SK-N-SH treated with all-trans-retinoic acid at 6 μM for 48 hours (cell line): Measurements from ENCODE around the gene TMEM245.

Experiments
- ATAC-seq: fragments of 200-7000 bp; cut with Tn5 transposase; 3 replicates; pipeline ENCODE4 v1.9.1; 2020; ENCODE audit warnings: mild to moderate bottlenecking, moderate library complexity
- ARNTL ChIP-seq: fragments of 450-650 bp; formaldehyde crosslinking; IDR thresholded peaks from 2 replicates; pipeline ENCODE4 v1.5.0; 2020; ENCODE audit warnings: low read depth, mild to moderate bottlenecking, moderate library complexity, borderline replicate concordance
- BACH2 ChIP-seq: fragments of 250-450 bp; sonication (Bioruptor Pico); IDR thresholded peaks from 2 replicates; pipeline ENCODE4 v1.9.0; 2021; ENCODE audit warnings: mild to moderate bottlenecking, borderline replicate concordance
- CREB5 ChIP-seq: fragments of 250-450 bp; sonication (Bioruptor Pico); IDR thresholded peaks from 2 replicates; pipeline ENCODE4 v1.5.1; 2020; ENCODE audit warnings: low read depth, mild to moderate bottlenecking, moderate library complexity
- CSDC2 ChIP-seq: fragments of 250-450 bp; sonication (Bioruptor Pico); IDR thresholded peaks from 2 replicates; pipeline ENCODE4 v1.5.0; 2020; ENCODE audit warnings: mild to moderate bottlenecking, moderate library complexity
- CSRNP3 ChIP-seq: fragments of 250-450 bp; sonication (Bioruptor Pico); IDR thresholded peaks from 2 replicates; pipeline ENCODE4 v1.5.1; 2021; ENCODE audit warnings: mild to moderate bottlenecking, moderate library complexity
- GLIS3 ChIP-seq: fragments of 250-450 bp; sonication (Bioruptor Pico); IDR thresholded peaks from 2 replicates; pipeline ENCODE4 v1.5.0; 2020; ENCODE audit warnings: mild to moderate bottlenecking, moderate library complexity
- ISL1 ChIP-seq: fragments of 250-450 bp; sonication (Bioruptor Pico); IDR thresholded peaks from 2 replicates; pipeline ENCODE4 v2.1.2; 2022; ENCODE audit warnings: mild to moderate bottlenecking, moderate library complexity
- OSR1 ChIP-seq: fragments of 250-450 bp; sonication (Bioruptor Pico); IDR thresholded peaks from 2 replicates; pipeline ENCODE4 v1.8.0; 2022; ENCODE audit warnings: moderate library complexity, mild to moderate bottlenecking, inconsistent platforms
- PATZ1 ChIP-seq: fragments of 250-450 bp; sonication (Bioruptor Pico); IDR thresholded peaks from 2 replicates; pipeline ENCODE4 v1.8.0; 2020; ENCODE audit warnings: mild to moderate bottlenecking, moderate library complexity, borderline replicate concordance
- POU6F1 ChIP-seq: fragments of 250-450 bp; sonication (Bioruptor Pico); IDR thresholded peaks from 2 replicates; pipeline ENCODE4 v1.8.0; 2021; ENCODE audit warnings: low read depth, mild to moderate bottlenecking, moderate library complexity, borderline replicate concordance
- RARB ChIP-seq: fragments of 250-450 bp; sonication (Bioruptor Pico); IDR thresholded peaks from 2 replicates; pipeline ENCODE4 v1.8.0; 2021; ENCODE audit warnings: mild to moderate bottlenecking, moderate library complexity
- SNAI2 ChIP-seq: fragments of 250-450 bp; sonication (Bioruptor Pico); IDR thresholded peaks from 2 replicates; pipeline ENCODE4 v1.5.0; 2020; ENCODE audit warnings: mild to moderate bottlenecking, moderate library complexity
- TOX ChIP-seq: fragments of 250-450 bp; sonication (Bioruptor Pico); IDR thresholded peaks from 2 replicates; pipeline ENCODE4 v1.8.0; 2021; ENCODE audit warnings: mild to moderate bottlenecking, moderate library complexity, borderline replicate concordance
- TSHZ2 ChIP-seq: fragments of 250-450 bp; sonication (Bioruptor Pico); IDR thresholded peaks from 2 replicates; pipeline ENCODE4 v1.5.0; 2020; ENCODE audit warnings: mild to moderate bottlenecking, moderate library complexity
- ZFP30 ChIP-seq: fragments of 450-650 bp; formaldehyde crosslinking; IDR thresholded peaks from 2 replicates; pipeline ENCODE4 v1.5.0; 2022; ENCODE audit warnings: mild to moderate bottlenecking, moderate library complexity
- ZNF565 ChIP-seq: fragments of 450-650 bp; formaldehyde crosslinking; conservative IDR thresholded peaks from 2 replicates; pipeline ENCODE4 v1.5.0; 2020; ENCODE audit warnings: low read depth, mild to moderate bottlenecking, moderate library complexity
- ZNF70 ChIP-seq: fragments of 450-650 bp; formaldehyde crosslinking; IDR thresholded peaks from 2 replicates; pipeline ENCODE4 v1.5.0; 2020; ENCODE audit warnings: mild to moderate bottlenecking, moderate library complexity
- ZNF8 ChIP-seq: fragments of 450-650 bp; formaldehyde crosslinking; IDR thresholded peaks from 2 replicates; pipeline ENCODE4 v1.5.0; 2020; ENCODE audit warnings: mild to moderate bottlenecking, moderate library complexity

Gene TMEM245

GRCh38 chr9:109098171-109098959 is 21.4 kb downstream of the TMEM245 start:
- peak; percentile 89 for ATAC-seq
- TF ChIP-seq BACH2 (CRISPR knock-in tag) (no peak), ISL1 (CRISPR knock-in tag) (peak; percentile 62)

GRCh38 chr9:109097146-109097545 is 22.6 kb downstream of the TMEM245 start:
- TF ChIP-seq POU6F1 (CRISPR knock-in tag) (no peak), GLIS3 (CRISPR knock-in tag) (no peak), ZFP30 (CRISPR knock-in tag) (no peak)
- no peak for ATAC-seq

- ATAC-seq: no peak
- TF ChIP-seq TSHZ2 (no peak), ARNTL (CRISPR knock-in tag) (no peak), RARB (CRISPR knock-in tag) (no peak), CSRNP3 (no peak), ZNF8 (CRISPR knock-in tag) (no peak), ZFP30 (CRISPR knock-in tag) (no peak), ZNF70 (CRISPR knock-in tag) (no peak), TOX (CRISPR knock-in tag) (no peak), CSDC2 (CRISPR knock-in tag) (no peak), CREB5 (CRISPR knock-in tag) (no peak), PATZ1 (no peak), ZNF565 (no peak), ISL1 (CRISPR knock-in tag) (no peak), SNAI2 (CRISPR knock-in tag) (no peak)
- TF ChIP-seq, all 23 proteins: peak for 0
Measured at GRCh38 chr9:109095321-109095720, 24.4 kb downstream of the TMEM245 start.

GRCh38 chr9:109094268-109094667 is 25.5 kb downstream of the TMEM245 start:
- TF ChIP-seq SNAI2 (CRISPR knock-in tag) (no peak), GLIS3 (CRISPR knock-in tag) (no peak), POU6F1 (CRISPR knock-in tag) (no peak), CSRNP3 (no peak), TSHZ2 (no peak), OSR1 (CRISPR knock-in tag) (no peak), CSDC2 (CRISPR knock-in tag) (no peak)
- no peak for ATAC-seq
